ENCODE data around the gene GOSR1. TPM values are rescaled to one million over a fixed set of nuclear protein-coding genes. Genes with fewer than 3 reads are reported as not detected.

GOSR1 gene
- total and polyA plus RNA-seq, 12 donors: 15.4 to 96.0 (median 47.1) TPM

DNA sequence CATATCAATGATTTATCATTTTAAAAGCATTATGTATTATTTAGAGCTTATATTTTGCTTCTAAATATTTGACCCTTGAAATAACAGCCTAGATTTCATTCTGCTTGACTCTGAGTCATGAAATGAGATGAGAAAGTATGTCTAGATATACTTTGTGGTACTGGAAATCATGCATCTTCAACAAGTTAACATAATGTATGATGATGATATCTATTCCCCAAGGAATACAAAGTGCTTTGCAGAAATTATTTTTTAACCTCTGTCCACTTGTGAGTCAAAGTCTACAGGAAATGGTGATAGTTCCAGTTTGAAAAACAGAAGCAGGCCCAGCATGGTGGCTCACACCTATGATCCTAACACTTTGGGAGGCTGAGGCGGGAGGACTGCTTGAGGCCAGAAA lies 36.1 kb downstream of the GOSR1 start:
- intact Hi-C loops (cut with DNase I): no loop called here

GRCh38 chr17:30514895-30515596 lies 37.8 kb downstream of the GOSR1 start:
- WGBS, 4 donors: 94 to 100% (median 99%) methylated on average over 3 of the region's 3 CpGs
- TF ChIP-seq POLR2A (IDR thresholded peaks at IDR 0.05): no peak
- TF ChIP-seq, protein P1, sequence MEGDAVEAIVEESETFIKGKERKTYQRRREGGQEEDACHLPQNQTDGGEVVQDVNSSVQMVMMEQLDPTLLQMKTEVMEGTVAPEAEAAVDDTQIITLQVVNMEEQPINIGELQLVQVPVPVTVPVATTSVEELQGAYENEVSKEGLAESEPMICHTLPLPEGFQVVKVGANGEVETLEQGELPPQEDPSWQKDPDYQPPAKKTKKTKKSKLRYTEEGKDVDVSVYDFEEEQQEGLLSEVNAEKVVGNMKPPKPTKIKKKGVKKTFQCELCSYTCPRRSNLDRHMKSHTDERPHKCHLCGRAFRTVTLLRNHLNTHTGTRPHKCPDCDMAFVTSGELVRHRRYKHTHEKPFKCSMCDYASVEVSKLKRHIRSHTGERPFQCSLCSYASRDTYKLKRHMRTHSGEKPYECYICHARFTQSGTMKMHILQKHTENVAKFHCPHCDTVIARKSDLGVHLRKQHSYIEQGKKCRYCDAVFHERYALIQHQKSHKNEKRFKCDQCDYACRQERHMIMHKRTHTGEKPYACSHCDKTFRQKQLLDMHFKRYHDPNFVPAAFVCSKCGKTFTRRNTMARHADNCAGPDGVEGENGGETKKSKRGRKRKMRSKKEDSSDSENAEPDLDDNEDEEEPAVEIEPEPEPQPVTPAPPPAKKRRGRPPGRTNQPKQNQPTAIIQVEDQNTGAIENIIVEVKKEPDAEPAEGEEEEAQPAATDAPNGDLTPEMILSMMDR (IDR thresholded peaks at IDR 0.05): no peak
- no peak overlapping the region for H3K27ac ChIP-seq
- peaks cover 0 to 10% of the 10 kb centered on the region in 2 donors for H3K4me1 ChIP-seq (replicated peaks in 1 of 2)
- no peak overlapping the region for H3K4me3 ChIP-seq
- intact Hi-C loops (cut with DNase I): no loop called here
- H3K9me3 ChIP-seq (replicated peaks in 1 of 3): no peaks in the 10 kb centered on the region
- peaks cover 0 to 8% of the 10 kb centered on the region in 2 donors for H3K36me3 ChIP-seq (replicated peaks in 1 of 2)
- peak in 1 of 7 donors; percentile 9 for DNase-seq
- H3K27me3 ChIP-seq: no peaks in the 10 kb centered on the region

More for the DNA sequence above, 36.1 kb downstream of the GOSR1 start:
- no peak for DNase-seq
- Histone ChIP-seq H3K27ac (no peak overlapping the region), H3K9me3 (replicated peaks in 1 of 3) (no peaks in the 10 kb centered on the region), H3K4me1 (replicated peaks in 1 of 2) (no peaks in the 10 kb centered on the region), H3K27me3 (no peaks in the 10 kb centered on the region), H3K36me3 (replicated peaks in 1 of 2) (peaks cover 0 to 8% of the 10 kb centered on the region in 2 donors), H3K4me3 (no peak overlapping the region)
- TF ChIP-seq POLR2A (IDR thresholded peaks at IDR 0.05): no peak
- TF ChIP-seq, protein P1 (IDR thresholded peaks at IDR 0.05): no peak
- 95 to 100% (median 98%) methylated on average over 1 of the region's 1 CpG for WGBS, 4 donors

- H3K36me3 ChIP-seq (replicated peaks in 1 of 2): peaks cover 0 to 18% of the 10 kb centered on the region in 2 donors
- no peaks in the 10 kb centered on the region for H3K27me3 ChIP-seq
- DNase-seq: no peak
- no peaks in the 10 kb centered on the region for H3K9me3 ChIP-seq (replicated peaks in 1 of 3)
- intact Hi-C loops (cut with DNase I): no loop called here
- H3K4me1 ChIP-seq (replicated peaks in 1 of 2): peaks cover 0 to 19% of the 10 kb centered on the region in 2 donors
- 74 to 100% (median 80%) methylated on average over 1 of the region's 1 CpG for WGBS, 4 donors
- peak overlapping the region in 1 of 5 donors; percentile 31 for H3K27ac ChIP-seq
- TF ChIP-seq, protein P1 (IDR thresholded peaks at IDR 0.05): no peak
- TF ChIP-seq POLR2A (IDR thresholded peaks at IDR 0.05): no peak
- H3K4me3 ChIP-seq: no peak overlapping the region
These were observed 40.6 kb downstream of the GOSR1 start for GRCh38 chr17:30517786-30518185.

DNA sequence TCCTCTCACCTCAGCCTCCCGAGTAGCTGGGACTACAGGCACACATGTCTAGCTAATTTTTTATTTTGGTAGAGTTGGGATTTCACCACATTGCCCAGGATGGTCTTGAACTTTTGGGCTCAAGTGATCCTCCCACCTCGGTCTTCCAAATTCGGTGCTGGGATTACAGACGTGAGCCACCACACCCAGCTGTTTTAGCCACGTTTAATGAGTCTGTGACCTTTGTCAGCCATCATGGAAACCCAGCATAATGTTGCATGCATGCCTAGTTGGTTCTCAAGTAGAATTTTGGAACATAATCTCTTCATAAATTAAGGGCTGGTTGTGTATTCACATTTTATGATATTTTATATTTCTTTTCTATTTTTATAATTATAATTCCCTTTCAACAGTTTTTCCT lies 42.0 kb downstream of the GOSR1 start:
- no peaks in the 10 kb centered on the region for H3K9me3 ChIP-seq (replicated peaks in 1 of 3)
- H3K27me3 ChIP-seq: no peaks in the 10 kb centered on the region
- H3K27ac ChIP-seq: peak overlapping the region in 1 of 5 donors; percentile 19
- intact Hi-C loops (cut with DNase I): no loop called here
- H3K36me3 ChIP-seq (replicated peaks in 1 of 2): peaks cover 0 to 10% of the 10 kb centered on the region in 2 donors
- 75 to 85% (median 80%) methylated on average over 5 of the region's 5 CpGs for WGBS, 4 donors
- H3K4me3 ChIP-seq: no peak overlapping the region
- TF ChIP-seq, protein P1 (IDR thresholded peaks at IDR 0.05): no peak
- no peak for TF ChIP-seq POLR2A (IDR thresholded peaks at IDR 0.05)
- no peak for DNase-seq
- H3K4me1 ChIP-seq (replicated peaks in 1 of 2): peaks cover 0 to 19% of the 10 kb centered on the region in 2 donors
